ENCODE data around the gene IRF1. TPM values are rescaled to one million over a fixed set of nuclear protein-coding genes. Genes with fewer than 3 reads are reported as not detected.
A peak's percentile ranks its signal among the peaks of the same experiment; 100 is the strongest.
"Not testable (repeated sequence)": the region's sequence is repeated elsewhere in the genome, so short reads cannot be mapped to it uniquely, and the experiment has no call there.

IRF1 gene
- total RNA-seq: 19.9 TPM
- long read RNA-seq, transcript IRF1-201 (10 exons, 3,579 nt): major isoform, 7 of 17 reads
- long read RNA-seq, partial matches to known transcripts: 3 of 17 reads
- long read RNA-seq, other reads (novel, unspliced or antisense): 7 of 17 reads

GRCh38 chr5:132490484-132491367 lies at the start of gene IRF1:
IRF1 (minus strand) TSS chr5:132490773; CDS start chr5:132489478, 1,295 bp downstream.
- DNase-seq (ENCODE audit: low spot score): peak; percentile 99
- intact Hi-C loops (cut with DNase I): loop anchor here (2.0 kb wide), 1 partner anchor 70 kb away; no protein-coding TSS in a partner anchor

GRCh38 chr5:132540149-132540548 lies 49.6 kb upstream of the IRF1 start:
- DNase-seq (ENCODE audit: low spot score): no peak
- intact Hi-C loops (cut with DNase I): no loop called here

- intact Hi-C loops (cut with DNase I): no loop called here
Measured at GRCh38 chr5:132539716-132540115, 49.1 kb upstream of the IRF1 start.

GRCh38 chr5:132530946-132531345 lies 40.4 kb upstream of the IRF1 start:
- intact Hi-C loops (cut with DNase I): no loop called here
- no peak for DNase-seq (ENCODE audit: low spot score)

More at GRCh38 chr5:132539716-132540115, 49.1 kb upstream of the IRF1 start:
- no peak for DNase-seq (ENCODE audit: low spot score)

GRCh38 chr5:132528866-132529634 lies 38.5 kb upstream of the IRF1 start:
- intact Hi-C loops (cut with DNase I): loop anchor here (5.0 kb wide), 1 partner anchor 293 kb away; no protein-coding TSS in a partner anchor
- no peak for DNase-seq (ENCODE audit: low spot score)

- no peak for DNase-seq (ENCODE audit: low spot score)
- intact Hi-C loops (cut with DNase I): loop anchor here (5.0 kb wide), 1 partner anchor 294 kb away; no protein-coding TSS in a partner anchor
Measured at GRCh38 chr5:132528021-132528420, 37.4 kb upstream of the IRF1 start.

GRCh38 chr5:132526974-132527564 lies 36.5 kb upstream of the IRF1 start:
- intact Hi-C loops (cut with DNase I): loop anchor here (5.0 kb wide), 1 partner anchor 295 kb away; no protein-coding TSS in a partner anchor

GRCh38 chr5:132526290-132526973 lies 35.9 kb upstream of the IRF1 start:
- no peak for DNase-seq (ENCODE audit: low spot score)
- intact Hi-C loops (cut with DNase I): loop anchor here (5.0 kb wide), 1 partner anchor 296 kb away; no protein-coding TSS in a partner anchor

More at GRCh38 chr5:132526974-132527564, 36.5 kb upstream of the IRF1 start:
- DNase-seq (ENCODE audit: low spot score): no peak

GRCh38 chr5:132525299-132525724 lies 34.7 kb upstream of the IRF1 start:
- DNase-seq (ENCODE audit: low spot score): no peak
- intact Hi-C loops (cut with DNase I): loop anchor here (5.0 kb wide), 1 partner anchor 297 kb away; no protein-coding TSS in a partner anchor

GRCh38 chr5:132524877-132525276 lies 34.3 kb upstream of the IRF1 start:
- not testable (repeated sequence) for DNase-seq (ENCODE audit: low spot score)
- intact Hi-C loops (cut with DNase I): loop anchor here (5.0 kb wide), 1 partner anchor 297 kb away; no protein-coding TSS in a partner anchor

GRCh38 chr5:132522067-132522466 lies 31.5 kb upstream of the IRF1 start:
- DNase-seq (ENCODE audit: low spot score); intact Hi-C loops (cut with DNase I): not testable (repeated sequence)

GRCh38 chr5:132513618-132514336 lies 23.2 kb upstream of the IRF1 start:
- DNase-seq (ENCODE audit: low spot score); intact Hi-C loops (cut with DNase I): not testable (repeated sequence)

GRCh38 chr5:132510076-132510475 lies 19.5 kb upstream of the IRF1 start:
- intact Hi-C loops (cut with DNase I): no loop called here
- DNase-seq (ENCODE audit: low spot score): no peak

GRCh38 chr5:132506094-132506692 lies 15.6 kb upstream of the IRF1 start:
- intact Hi-C loops (cut with DNase I): no loop called here
- no peak for DNase-seq (ENCODE audit: low spot score)

GRCh38 chr5:132505641-132506040 lies 15.1 kb upstream of the IRF1 start:
- intact Hi-C loops (cut with DNase I): no loop called here
- DNase-seq (ENCODE audit: low spot score): no peak

- intact Hi-C loops (cut with DNase I): loop anchor here (5.0 kb wide), 1 partner anchor 232 kb away; no protein-coding TSS in a partner anchor
- no peak for DNase-seq (ENCODE audit: low spot score)
Measured at GRCh38 chr5:132504746-132505145, 14.2 kb upstream of the IRF1 start.

GRCh38 chr5:132503244-132503643 lies 12.7 kb upstream of the IRF1 start:
- intact Hi-C loops (cut with DNase I): loop anchor here (5.0 kb wide), 1 partner anchor 231 kb away; no protein-coding TSS in a partner anchor

More at GRCh38 chr5:132503244-132503643, 12.7 kb upstream of the IRF1 start:
- no peak for DNase-seq (ENCODE audit: low spot score)

All from cardiac septum (tissue), 1 donor.